B cell (primary cell): ENCODE results near the gene ATAD3B.

Source experiments
- EZH2 ChIP-seq: IDR thresholded peaks from 2 replicates; pipeline ENCODE4 v1.6.1; 2012; ENCODE audit warnings: borderline replicate concordance, low read depth, mild to moderate bottlenecking, moderate library complexity, low read length; ENCODE audit not compliant: insufficient read depth, poor library complexity, severe bottlenecking
- TF ChIP-seq, protein P1 (sequence below): fragments of 200-600 bp; IDR thresholded peaks from one replicate; pipeline ENCODE4 v1.8.0; 2022; ENCODE audit warnings: antibody characterized with exemption, mild to moderate bottlenecking

DNA sequence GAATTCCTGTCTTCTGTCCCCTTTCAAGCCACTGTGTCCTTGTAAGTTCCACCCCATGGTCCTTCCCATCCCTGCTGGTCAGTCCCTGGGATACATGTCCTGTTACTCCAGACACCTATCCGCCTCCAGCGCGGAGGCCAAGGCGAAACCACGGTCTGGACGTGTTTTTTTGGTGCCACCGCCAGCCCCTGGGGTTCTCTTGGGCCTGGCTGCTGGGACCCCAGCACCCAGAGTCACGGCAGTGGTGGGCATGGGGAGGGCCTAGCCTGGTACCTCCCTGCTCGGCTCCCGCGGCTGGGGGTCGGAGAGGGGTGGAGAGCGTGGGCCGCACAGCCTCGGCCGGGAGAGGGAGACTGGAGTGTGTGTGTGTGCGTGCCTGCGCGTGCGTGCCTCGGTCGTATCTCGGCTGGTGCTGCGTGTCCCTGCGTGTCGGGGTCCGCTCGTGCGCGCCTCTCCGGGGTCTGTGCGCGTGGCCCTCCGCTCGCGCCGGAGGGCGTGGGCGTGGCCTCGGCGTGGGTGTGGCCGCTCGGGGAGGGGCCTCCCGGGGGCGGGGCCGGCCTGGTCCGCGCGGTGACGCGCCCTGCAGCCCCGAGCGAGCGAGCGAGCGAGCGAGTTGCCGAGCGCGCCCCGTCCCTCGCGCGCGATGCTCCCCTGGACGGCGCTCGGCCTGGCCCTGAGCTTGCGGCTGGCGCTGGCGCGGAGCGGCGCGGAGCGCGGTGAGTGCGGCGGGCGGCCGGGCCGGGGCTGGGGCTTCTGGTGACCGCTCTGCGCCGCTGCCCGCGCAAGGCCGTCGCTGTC lies 36.3 kb upstream of the ATAD3B start, which contains the start of gene VWA1:
- TF ChIP-seq, protein P1, sequence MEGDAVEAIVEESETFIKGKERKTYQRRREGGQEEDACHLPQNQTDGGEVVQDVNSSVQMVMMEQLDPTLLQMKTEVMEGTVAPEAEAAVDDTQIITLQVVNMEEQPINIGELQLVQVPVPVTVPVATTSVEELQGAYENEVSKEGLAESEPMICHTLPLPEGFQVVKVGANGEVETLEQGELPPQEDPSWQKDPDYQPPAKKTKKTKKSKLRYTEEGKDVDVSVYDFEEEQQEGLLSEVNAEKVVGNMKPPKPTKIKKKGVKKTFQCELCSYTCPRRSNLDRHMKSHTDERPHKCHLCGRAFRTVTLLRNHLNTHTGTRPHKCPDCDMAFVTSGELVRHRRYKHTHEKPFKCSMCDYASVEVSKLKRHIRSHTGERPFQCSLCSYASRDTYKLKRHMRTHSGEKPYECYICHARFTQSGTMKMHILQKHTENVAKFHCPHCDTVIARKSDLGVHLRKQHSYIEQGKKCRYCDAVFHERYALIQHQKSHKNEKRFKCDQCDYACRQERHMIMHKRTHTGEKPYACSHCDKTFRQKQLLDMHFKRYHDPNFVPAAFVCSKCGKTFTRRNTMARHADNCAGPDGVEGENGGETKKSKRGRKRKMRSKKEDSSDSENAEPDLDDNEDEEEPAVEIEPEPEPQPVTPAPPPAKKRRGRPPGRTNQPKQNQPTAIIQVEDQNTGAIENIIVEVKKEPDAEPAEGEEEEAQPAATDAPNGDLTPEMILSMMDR = no peak
- TF ChIP-seq EZH2 = no peak
